GM12873 (cell line): Measurements from ENCODE around the gene BAIAP2L2.

Experiments used
- TF ChIP-seq, protein P1 (sequence below): IDR thresholded peaks from 2 replicates; pipeline ENCODE4 v1.5.1; 2012; ENCODE audit warnings: low read depth, mild to moderate bottlenecking, moderate library complexity, low read length, control low read depth; ENCODE audit not compliant: insufficient read depth; ENCODE audit errors: missing control alignments

BAIAP2L2 gene

DNA sequence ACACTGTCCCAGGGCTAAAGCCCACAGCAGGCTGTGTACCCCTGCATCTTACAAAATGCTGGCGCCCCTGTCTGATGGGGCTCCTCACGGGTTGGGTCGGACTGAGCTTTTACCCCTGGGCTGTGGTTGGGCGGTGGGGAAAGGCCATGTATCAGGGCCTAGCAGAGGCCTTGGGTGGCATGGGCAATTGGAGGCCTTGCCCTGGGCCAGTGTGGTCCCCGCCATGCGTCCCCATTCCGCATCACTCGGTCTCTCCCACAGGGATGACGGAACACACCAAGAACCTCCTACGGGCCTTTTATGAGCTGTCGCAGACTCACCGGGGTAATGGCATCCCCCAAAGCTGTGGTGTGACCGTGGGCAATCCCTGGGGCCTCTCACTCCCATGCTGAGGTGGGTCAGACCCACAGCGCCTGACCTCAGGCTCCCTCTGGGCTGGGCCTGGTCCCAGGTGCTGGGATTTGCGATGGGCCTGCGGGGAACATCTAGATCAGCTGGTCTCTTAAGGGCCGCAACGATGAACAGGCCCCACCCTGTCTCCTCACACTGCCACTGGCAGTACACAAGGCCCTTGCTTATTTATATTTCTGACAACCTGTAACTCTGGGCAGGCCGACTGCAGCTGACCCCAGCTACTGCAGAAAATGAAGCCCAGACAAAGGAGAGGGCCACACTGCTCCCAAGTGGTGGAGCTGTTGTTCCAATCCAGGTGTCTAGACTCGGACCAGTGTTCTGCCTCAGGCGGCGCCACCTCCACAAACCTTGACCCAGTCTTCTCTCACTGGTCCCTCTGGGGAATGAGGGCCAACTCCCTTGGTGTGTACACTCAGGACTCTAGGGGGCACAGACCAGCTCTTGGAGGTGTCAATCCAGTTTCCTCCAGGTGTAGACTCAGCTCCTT, 38.8 kb downstream of the BAIAP2L2 start:
- TF ChIP-seq, protein P1, sequence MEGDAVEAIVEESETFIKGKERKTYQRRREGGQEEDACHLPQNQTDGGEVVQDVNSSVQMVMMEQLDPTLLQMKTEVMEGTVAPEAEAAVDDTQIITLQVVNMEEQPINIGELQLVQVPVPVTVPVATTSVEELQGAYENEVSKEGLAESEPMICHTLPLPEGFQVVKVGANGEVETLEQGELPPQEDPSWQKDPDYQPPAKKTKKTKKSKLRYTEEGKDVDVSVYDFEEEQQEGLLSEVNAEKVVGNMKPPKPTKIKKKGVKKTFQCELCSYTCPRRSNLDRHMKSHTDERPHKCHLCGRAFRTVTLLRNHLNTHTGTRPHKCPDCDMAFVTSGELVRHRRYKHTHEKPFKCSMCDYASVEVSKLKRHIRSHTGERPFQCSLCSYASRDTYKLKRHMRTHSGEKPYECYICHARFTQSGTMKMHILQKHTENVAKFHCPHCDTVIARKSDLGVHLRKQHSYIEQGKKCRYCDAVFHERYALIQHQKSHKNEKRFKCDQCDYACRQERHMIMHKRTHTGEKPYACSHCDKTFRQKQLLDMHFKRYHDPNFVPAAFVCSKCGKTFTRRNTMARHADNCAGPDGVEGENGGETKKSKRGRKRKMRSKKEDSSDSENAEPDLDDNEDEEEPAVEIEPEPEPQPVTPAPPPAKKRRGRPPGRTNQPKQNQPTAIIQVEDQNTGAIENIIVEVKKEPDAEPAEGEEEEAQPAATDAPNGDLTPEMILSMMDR, result no peak

DNA sequence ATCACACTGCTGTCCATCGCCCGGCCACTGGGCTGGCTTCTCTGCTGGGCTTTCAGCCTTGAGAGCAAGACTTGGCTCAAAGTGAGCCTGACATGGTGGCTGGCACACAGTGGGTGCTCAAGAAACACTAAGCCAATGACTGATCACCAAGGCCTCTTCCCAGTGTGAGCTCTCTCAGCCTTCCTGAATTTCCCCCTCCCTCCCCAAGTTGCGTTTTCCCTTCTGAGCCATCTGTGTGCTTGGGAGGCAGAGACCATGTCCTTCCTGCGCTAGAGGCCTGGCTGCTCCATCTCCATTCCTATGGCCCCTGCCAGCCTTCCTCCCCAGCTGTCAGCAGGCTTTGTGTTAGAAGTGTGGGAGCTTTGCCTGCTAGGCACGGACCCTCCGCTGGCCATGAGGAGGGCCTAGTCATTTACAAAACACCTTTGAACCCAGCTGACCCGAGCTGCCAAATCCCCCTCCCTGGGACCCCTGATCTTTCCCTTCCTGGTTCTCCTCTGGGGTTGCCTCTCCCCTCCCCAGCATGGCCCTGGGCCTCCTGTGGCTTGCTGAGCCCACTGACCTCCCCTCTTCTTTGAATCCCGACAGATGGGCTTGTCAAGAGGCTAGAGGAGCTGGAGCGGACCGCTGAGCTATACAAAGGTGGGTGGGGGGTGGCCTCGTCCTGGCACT, 40.1 kb downstream of the BAIAP2L2 start:
- TF ChIP-seq, protein P1, result no peak

DNA sequence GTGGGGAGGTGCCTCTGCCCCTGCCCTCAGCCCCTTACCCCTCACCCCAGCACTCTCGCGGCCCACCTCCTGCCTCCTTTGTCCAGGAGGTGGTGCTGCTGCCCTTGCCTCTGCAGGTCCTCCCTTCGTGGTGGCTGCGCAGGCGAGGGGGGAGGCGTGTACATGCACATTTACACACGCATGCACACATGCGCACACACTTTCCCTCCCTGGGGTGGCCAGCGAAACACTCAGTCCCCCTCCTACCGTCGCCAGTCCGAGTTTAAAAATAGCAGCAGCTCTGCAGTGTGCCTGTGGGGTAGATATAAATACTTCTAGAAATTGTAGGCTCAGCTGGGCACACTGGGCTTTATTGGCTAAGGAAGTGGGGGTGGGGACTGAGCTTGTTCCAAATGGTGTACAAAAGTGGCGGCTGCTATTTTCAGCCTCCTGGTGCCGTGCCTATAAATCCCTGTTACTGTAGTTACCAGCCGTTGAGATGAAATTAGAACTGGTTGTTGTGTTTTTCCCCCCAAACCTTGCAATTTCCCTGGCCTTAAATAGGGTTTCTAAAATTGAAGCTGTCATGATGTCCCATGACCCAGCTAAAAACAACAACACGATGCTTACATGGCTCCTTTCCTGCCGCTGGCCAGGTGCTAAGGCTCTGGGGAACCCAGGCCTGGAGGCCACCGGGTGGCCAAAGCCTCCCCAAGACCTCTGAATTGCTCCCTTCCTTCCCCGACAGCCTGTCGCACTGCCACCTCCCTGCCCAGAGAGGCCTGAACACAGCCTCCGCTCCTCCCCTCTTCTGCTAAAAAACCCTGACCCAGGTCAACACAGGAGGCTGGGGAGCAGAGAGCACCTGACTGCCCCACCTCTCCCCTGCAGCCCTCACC, 40.9 kb downstream of the BAIAP2L2 start:
- TF ChIP-seq, protein P1, result peak; percentile 33

DNA sequence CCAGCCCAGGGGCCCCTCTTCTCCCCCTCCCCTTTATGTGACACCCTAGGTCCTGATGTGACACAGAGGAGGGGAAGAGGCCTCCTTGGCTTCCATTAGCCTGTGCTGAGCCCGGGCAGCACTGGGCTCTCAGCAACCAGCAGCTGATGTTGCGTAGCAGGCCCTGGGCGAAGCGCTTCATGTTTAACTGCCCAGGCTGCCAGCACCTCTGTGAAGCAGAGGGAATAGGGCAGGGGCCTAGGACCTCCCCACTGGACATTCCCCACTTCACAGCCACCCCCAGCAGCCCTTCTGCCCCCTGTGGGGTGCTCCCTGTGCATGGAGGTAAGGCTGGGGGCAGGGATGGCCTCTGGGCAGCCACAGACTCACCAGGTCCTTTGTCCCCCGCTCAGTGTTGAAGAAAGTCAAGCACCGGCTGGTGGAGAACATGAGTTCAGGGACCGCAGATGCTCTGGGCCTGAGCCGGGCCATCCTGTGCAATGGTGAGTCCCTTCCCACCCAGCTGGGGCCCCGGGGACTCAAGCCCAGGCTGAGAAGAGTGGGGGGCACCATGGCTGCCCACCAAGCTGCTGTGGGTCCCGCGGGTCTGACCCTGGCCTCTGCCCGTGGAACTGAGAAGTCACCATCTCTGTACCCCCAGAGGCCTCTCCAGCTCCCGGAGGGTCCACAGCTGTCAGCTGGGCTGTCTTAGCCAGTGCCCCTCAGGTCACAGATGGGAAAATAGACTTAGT, 41.7 kb downstream of the BAIAP2L2 start:
- TF ChIP-seq, protein P1, result no peak

DNA sequence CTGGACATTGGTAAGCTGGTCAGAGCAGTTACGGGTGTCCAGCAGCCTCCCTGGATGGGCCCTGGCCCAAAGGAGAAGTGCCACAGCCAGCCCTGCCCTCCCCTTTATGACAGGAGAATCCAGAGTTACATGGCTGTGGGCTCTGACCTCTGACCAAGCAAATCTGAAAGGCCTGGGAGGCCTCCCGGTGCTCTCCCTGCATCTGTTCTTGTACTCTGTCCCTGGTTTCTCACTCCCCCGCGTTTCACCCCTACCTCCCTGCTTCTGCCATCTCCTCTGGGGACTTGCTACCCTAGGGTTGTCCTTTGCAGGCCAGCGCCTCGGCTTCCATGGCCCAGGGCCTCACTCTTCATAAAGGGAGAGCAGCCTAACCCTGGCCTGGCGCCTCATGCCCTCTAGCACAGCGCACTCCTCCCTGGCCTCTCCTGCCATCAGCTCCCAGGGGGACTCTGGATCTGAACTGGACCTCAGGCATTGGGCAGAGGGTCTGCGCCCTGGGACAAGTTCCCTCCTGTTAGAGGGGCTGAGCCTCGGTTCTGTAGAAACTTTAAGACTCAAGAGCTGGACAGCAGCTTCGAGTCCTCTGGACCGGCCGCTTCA, 42.6 kb downstream of the BAIAP2L2 start:
- TF ChIP-seq, protein P1, result no peak

DNA sequence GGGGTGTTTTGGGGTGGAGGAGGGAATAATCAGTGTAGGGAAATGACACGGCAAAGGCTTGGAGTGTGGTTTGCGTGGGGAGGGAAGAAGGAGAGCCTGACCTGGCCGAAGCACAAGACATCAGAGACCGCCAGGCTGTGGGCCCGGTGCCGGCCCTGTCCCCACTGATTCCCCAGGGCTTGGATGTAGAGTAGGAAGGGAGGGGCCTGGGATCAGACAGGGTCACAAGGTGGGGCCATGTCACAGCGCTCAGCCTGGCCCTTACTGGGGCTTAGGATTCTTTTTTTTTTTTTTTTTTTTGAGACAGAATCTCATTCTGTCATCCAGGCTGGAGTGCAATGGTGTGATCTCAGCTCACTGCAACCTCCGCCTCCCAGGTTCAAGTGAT, 43.5 kb downstream of the BAIAP2L2 start:
- TF ChIP-seq, protein P1, result no peak
